Measurements from ENCODE around the gene PDAP1.
A peak's percentile ranks its signal among the peaks of the same experiment; 100 is the strongest.
"Not testable (repeated sequence)": the region's sequence is repeated elsewhere in the genome, so short reads cannot be mapped to it uniquely, and the experiment has no call there.

The PDAP1 gene, protein sequence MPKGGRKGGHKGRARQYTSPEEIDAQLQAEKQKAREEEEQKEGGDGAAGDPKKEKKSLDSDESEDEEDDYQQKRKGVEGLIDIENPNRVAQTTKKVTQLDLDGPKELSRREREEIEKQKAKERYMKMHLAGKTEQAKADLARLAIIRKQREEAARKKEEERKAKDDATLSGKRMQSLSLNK

DNA sequence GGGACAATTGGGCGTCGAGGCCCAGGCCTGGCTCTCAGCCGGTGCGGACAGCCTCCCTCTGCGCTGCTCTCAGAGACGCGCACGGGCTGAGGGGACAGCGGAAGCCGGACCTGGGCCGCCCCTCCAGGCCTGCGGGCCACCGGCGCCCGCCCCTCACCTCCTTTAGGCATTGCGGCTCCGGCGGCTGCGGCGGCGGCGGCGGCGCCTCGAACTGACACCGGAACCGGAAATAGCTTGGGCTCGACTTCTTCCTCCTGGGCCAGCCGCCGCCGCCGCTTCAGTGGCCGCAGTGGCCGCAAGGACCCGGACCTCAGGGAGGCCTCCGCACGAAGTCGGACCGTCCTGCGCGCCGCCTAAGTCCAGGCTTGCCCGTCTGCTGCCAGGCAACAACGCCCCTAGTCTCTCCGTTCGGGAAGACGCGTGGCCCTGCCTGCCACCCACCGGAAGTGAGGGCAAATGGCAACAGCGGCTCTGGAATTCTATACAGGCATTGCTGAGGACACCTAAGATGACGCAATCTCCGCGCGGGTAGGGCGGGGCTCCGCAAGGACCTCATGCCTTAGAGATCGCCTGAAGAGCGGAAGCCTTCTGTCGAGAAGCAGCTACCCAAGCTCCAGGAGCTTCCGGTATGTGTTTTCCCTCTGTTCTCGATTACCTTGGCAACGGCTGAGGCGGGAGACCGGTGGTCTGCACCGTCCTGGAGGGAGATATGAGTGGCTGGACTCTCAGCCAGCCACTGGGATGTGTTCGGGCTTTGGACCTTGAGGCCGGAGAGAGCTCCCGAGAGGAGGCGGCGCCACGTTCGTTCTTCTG, at the start of gene PDAP1, which contains the start of gene BUD31:
PDAP1 (minus strand) TSS at position 219 of the 813 bp plus-strand sequence; CDS start at position 170, 49 bp downstream.
BUD31 (plus strand) TSS at position 591 of the 813 bp plus-strand sequence. CDS start 2,124 bp downstream, outside the sequence.
- DNase-seq: peak; percentile 93

DNA sequence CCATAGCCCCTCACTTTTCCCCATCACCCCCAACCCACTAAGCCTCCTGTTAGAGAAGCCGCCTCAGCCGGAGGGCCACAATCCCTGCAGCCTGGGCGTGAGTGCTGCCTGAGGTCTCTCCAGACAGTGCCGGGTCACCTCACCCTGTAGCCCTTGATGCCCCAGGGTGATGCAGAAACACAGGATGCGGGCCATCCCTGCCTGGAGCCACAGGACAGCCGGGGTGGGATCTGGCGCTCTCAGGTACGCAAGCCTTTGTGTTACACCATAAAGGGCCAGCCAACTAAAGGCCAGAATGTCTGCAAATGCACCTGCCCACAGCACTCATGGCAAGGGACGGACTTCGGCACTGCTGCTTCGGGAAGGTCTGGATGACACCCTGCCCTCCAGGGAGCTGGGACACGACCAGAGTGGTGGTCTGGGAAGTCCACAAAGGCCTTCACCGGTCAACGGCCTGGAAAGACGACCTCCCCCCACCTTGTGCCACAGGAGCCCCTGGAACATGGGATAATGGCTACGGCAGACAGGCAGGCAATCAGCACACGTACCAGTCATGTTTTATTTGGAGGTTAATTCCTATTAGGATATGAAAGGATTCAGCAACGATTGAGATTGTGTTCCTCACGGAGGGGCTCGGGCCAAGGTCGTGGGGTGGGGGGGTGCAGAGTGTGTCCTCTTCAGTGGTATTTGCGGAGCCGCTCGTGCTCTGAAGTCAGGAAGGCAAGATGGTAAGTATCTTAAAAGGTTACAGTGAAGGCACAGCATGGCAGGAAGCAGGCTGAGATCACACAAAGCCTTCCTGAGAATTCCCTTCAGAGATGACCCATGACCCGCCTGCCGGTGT, 49.5 kb upstream of the PDAP1 start:
- DNase-seq: no peak

DNA sequence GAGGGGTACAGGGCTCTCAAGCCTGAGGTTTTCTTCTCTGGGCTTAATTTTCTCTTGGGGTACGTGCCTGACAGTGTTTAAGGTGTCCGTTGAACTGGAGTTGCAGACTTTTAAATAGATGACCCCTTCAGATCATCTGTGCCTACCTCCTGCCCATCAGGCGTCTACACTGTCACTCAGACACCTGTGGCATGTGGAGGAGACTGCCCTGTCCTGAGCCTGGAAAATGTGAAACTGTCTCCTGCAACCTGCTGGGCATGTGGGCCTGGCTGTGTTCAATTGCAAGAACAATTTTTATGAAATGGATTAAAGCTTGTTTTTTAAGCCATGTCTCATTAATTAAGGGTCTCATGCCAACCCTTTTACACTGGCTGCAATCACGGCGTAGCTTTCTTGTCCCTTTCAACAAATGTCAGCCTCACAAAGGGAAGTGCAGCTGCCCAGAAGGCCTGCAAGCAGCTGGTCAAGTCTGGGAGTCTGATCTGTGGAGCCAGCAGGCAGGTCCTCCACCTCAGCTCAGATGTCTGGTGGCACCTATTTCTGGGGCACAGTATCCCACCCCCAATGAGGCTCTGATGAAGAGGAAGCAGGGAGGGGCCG, 48.8 kb upstream of the PDAP1 start:
- no peak for DNase-seq

DNA sequence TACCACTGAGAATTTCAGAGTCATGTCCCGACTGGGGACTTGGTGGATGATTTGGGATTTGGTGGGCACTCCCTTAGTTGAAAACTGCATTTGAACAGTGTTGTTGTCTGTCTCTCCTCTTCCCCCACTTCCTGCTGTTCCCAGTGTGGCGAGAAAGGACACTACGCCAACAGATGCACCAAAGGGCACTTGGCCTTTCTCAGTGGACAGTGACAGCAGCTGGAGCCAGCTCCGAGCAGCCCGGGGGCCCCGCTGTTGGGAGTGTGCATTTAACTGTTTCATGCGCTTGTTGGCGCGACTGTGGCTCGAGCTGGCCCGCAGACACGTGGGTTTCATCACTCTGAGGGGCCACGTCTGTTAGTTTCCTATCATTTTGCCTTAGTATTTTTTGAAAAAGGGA, 47.9 kb upstream of the PDAP1 start:
- no peak for DNase-seq

DNA sequence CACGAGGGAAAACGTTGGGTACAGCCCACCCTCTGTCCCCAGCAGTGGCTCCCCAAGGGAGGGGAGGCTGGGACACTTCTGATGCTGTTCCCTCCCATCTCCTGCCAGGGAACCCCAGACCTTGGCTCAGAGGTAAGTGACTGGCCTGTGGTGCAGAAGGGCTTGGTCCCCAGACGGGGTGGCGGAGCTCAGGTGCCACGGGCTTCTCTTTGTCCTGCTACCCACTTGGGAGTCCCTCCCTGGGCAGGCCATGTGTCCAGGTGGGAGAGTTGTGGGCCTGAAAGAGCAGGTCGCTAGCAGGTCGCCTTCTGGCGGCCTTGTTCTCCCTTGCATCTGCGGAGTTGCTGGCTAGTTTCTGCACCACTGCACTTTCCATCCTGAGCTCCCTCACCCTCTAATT, 47.5 kb upstream of the PDAP1 start:
- no peak for DNase-seq

DNA sequence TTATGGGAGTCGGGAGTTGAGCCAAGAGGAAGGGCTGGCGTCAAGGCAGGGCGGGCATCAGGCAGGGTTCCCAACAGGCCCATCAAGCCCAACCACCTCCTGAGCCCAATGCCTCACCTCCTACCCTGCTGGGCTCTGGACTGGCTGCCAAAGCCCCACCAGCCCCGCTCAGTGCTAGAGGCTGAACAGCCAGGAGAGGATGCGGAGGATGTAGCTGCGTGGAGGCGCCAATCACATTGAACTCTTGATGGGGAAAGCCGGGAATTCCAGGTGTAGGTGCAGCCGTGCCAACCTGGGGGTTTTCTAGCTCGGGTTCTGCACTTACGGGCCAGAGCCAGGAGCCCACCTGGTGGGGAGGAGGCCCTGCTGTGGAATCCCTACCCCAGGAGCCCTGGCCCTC, 44.7 kb upstream of the PDAP1 start:
- no peak for DNase-seq

DNA sequence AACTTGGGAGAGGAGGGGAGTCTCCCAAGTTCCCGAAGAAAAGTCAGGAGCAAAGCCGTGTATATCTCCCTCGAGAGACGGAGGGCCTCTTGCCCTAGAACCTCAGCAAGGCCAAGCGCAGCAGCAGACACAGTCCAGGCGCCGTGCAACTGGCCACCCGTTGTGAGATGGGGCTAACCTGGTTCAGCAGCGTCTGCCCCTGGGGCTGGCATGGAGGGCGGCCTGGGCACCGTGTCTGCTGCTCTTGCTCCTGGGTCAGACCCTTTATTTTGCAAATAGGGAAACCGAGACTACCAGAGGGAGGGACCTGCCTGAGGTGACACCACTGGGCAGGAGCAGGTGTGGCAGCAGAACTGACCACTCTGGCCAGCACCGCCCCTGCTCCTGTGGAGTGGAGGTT, 44.1 kb upstream of the PDAP1 start:
- DNase-seq: no peak

DNA sequence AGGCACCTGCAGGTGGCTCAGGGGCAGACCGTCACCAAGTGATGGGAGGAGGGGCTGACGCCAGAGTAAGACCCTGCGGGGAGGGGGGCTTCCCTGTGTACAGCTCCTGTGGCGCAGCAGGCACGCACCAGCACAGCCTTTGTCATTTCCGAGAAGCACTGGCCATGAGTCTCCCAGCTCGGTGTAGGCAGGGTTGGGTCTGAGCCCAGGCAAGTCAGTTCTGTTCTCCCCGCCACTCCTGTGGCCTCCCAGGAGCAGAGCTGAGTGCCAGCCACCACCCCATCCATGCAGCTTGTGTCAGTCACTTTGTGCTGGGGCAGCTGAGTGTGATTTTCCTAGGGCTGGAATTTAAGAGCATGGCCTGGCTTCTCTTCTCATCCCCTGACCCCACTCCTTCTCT, 43.5 kb upstream of the PDAP1 start:
- DNase-seq: no peak

DNA sequence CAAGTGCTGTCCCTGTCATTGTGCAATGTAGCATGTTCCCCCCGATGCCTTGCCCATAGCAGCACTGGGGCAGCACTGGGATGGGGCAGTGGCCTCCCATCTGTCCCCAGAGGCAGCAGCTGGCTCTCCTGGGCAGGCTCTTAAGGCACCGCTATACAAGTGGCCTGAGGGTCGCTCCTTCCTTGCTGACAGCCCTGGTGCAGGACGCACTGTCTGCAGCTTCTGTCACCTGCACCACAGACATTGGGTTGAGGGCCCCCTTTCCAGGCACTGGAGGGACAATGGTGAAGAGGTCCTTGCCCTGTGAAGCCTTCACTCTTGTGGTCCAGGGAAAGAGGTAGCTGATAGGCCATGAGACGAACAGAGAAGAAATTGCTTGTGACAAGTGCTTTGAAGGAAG, 40.9 kb upstream of the PDAP1 start:
- no peak for DNase-seq

DNA sequence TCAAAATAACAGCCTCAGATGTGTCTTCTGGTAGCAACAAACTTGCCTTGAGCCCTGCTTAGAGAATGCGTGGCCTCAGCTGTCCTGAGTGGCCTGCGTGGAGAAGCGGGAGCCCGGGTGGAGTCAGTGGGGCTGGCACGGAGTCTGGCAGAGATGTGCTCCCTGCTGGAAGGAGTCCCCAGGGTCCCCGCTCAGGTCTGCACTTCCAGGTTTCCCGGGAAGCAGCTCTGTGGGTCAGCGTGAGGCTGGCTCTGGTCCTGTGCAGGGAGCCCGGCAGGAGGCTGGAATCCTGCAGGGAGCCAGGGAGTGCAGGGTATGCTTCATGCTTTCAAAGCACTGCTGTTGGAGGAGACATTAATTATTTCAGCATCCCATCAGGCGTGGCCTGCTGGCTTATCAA, 40.5 kb upstream of the PDAP1 start:
- no peak for DNase-seq

DNA sequence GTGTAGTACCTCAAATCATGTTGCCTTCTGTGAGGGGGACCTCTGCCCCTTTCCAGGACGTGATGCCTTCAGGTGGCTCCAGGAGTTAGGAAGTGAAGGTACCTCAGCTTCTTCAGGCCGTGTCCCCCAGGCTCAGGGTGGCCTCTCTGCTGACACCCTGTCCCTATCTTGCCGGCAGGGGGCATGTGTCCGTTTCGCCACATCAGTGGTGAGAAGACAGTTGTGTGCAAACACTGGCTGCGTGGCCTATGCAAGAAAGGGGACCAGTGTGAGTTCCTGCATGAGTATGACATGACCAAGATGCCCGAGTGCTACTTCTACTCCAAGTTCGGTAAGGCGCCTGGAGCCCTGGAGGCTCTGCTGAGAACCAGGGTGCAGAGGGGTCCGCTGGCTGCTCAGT, 39.5 kb upstream of the PDAP1 start:
- DNase-seq: no peak

DNA sequence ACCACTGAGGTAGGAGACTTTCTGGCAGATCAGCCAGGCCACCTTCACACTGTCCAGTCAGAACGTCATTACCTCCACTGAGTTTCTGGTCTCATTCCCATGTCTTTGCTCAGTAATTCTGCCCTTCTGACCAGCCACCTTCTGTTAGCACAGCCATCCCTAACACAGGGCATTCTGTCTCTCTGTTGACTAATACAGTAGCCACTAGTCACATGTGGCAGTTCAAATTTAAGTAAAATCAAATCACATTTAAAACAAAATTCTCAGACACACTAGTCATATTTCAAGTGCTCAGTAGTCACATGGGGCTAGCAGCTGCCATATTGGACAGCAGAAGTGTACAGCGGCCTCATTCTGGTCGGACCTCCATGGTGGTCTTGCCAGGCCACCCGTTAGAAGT, 37.7 kb upstream of the PDAP1 start:
- no peak for DNase-seq

DNA sequence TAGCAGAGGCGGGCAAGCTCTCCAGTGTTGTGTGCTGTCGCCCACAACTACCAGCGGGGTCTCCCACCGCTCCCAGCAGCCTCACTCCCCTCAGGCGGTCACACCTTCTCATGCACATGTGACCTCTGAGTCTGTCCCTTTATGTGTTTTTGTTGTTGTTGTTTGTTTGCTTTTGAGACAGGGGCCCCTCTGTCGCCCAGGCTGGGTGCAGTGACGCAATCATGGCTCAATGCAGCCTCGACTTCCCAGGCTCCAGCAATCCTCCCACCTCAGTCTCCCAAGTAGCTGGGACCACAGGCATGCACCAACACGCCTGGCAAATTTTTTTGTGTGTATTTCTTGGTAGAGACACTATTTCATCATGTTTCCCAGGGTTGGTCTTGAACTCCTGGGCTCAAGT, 31.8 kb upstream of the PDAP1 start:
- no peak for DNase-seq

DNA sequence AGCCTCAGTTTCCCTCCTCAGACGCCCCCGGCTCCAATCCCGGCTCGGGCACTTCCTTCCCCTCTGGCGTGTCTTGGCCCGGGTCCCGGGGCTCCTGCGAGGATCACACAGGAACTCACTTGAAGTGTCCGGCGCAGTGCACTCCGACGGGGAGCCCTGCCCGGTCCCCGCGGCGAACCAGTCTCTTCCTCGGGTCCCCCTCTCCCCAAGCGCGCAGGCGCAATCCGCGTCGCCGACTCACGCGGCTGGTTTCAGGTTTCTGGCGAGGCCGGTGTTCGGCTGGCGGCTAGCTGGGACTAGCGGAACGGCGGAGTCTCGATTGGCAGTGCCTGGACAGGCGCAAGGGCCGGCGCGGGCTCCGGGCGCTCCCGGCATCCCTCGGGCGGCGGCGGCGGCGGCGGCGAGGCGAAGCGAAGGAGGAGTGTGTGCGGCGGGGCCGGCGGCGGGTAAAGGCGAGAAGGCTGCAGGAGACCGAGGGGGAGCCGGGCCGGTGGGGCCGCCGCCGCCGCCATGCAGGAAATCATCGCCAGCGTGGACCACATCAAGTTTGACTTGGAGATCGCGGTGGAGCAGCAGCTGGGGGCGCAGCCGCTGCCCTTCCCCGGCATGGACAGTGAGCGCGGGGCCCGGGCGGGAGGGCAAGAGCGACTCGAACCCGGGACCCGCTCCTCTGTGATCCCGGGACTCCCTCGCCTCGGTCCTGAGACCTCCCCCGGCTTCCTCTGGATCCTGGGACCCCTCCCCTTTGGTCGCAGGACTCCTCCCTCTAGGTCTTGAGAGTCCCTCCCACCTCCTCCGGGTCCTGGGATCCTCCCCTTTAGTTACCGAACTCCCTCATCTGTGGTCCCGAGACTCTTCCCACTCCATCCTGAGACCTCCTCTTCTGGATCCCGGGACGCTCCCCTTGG, 30.4 kb upstream of the PDAP1 start, which contains the start of the genes CPSF4 and PTCD1:
CPSF4 (plus strand) TSS at position 371 of the 908 bp plus-strand sequence; CDS start at position 511, 140 bp downstream.
PTCD1 (minus strand) TSS at position 226 of the 908 bp plus-strand sequence. CDS start 3,556 bp downstream, outside the sequence.
- DNase-seq: peak; percentile 96

DNA sequence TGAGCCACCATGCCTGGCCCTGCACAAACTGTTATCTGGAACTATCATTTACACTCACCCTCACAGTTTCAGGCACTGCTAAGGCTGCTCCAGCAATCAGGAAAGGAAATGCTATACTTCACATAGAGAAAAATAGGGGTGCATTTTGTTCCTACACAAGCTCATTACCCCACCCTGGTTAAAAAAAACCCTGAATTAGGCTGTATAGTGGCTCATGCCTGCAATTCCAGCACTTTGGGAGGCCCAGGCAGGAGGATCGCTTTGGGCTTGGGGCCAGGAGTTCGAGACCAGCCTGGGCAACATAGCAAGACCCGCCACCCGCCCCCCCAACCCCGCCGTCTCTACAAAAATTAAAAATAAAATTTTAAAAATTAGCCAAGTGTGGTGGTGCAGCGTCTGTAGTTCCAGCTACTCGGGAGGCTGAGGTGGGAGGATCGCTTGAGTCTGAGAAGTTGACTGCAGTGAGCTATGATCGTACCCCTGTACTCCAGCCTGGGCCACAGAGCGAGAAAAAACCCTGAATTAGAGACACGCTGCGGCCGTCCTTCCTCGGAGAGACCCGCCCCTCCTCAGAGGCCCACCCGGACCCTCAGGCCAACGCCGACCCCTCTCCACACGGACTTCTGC, 29.7 kb upstream of the PDAP1 start:
- no peak for DNase-seq

DNA sequence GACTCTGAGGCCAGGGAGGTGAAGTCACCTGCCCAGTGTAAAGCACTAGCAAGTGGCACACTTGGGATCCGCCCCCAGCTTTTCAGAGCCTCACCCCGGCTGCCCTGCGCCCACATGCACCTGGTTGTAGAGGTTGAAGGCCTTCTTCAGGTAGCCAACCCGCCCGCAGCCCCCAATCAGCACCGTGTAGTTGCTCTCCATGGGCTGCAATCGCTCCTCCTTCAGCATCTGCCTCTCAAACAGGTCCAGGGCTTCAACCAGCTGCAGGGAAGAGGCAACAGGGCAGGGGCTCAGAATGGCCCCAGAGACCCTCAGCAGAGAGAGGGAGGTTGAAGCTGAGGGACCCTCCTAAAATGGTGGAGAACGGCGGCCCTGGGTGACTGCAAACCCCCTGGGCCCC, 24.8 kb upstream of the PDAP1 start:
- DNase-seq: no peak

DNA sequence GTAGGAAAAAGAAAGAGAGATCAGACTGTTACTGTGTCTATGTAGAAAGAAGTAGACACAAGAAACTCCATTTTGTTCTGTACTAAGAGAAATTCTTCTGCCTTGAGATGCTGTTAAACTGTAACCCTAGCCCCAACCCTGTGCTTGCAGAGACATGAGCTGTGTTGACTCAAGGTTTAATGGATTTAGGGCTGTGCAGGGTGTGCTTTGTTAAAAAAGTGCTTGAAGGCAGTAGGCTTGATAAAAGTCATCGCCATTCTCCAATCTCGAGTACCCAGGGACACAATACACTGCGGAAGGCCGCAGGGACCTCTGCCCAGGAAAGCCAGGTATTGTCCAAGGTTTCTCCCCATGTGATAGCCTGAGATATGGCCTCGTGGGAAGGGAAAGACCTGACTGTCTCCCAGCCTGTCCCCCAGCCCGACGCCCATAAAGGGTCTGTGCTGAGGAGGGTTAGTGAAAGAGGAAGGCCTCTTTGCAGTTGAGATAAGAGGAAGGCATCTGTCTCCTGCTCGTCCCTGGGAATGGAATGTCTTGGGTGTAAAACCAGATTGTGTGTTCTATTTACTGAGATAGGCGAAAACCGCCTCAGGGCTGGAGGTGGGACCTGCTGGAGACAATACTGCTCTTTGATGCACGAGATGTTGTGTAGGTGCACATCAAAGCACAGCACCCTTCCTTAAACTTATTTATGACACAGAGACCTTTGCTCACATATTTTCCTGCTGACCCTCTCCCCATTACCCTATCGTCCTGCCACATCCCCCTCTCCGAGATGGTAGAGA, 23.6 kb upstream of the PDAP1 start:
- DNase-seq: not testable (repeated sequence)

DNA sequence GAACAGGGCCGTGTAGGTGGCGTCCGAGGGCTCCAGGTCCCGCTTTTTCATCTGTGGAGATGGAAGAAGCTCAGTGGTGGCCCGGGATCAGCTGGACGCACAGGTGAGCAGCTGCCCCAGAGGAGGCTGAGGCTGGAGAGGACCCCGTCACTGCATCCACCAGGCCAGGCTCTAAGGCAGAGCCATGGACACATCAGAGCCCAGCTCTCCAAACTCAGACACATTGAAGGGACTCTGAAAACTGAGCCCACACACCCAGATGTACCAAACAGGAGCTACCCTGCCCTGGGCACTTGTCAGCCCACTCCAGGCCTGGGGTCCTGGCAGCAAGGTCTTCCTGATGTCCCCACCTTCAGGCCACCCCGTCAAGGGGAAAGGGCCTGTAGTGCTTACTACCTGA, 21.4 kb upstream of the PDAP1 start:
- no peak for DNase-seq

DNA sequence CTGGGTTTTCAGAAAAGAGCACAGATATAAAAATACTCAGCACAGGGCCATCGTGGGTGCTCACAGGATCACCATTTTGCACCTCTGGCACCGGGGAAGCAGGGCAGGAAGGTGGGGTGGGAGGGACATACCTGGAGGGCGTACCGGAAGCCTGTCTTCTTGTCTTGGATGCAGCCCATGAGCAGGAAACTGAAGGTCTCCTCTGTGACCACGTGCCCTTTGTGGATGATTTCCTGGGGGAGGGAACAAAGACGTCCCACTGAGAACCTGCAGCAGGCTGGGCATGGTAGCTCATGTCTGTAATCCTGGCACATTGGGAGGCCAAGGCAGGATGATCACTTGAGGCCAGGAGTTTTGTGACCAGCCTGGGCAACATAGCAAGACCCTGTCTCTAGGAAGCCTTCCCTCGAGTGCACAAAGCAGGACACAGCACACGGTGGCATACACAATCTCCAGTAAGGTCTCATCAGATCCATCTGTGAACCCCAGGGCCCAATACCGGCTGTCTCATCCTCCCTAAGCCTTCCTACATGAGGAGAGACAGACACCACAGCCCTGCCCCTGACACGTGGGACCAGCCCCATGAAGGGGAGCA, 20.7 kb upstream of the PDAP1 start:
- no peak for DNase-seq

Measured in HCEC 1CT (cell line).